Activated CD4-positive, CD25-positive, alpha-beta regulatory T cell treated with anti-CD3 and anti-CD28 coated beads, Interleukin-2, amount 50 U/mL, for 24 hours (primary cell): ENCODE measurements around the gene RARA.
A peak's percentile ranks its signal among the peaks of the same experiment; 100 is the strongest.
"Not testable (repeated sequence)": the region's sequence is repeated elsewhere in the genome, so short reads cannot be mapped to it uniquely, and the experiment has no call there.

Experiments
- ATAC-seq, 2 donors: fragments of 150-1000 bp; cut with Tn5 transposase; one replicate each; pipeline ENCODE4 v1.10.0; 2021; ENCODE audit warnings: mild to moderate bottlenecking in 1 of 2, moderate library complexity in 1 of 2

Gene RARA

GRCh38 chr17:40299159-40299757, 9.7 kb upstream of the RARA start:
- not testable (repeated sequence) for ATAC-seq

GRCh38 chr17:40301315-40301714, 7.7 kb upstream of the RARA start:
- no peak for ATAC-seq

DNA sequence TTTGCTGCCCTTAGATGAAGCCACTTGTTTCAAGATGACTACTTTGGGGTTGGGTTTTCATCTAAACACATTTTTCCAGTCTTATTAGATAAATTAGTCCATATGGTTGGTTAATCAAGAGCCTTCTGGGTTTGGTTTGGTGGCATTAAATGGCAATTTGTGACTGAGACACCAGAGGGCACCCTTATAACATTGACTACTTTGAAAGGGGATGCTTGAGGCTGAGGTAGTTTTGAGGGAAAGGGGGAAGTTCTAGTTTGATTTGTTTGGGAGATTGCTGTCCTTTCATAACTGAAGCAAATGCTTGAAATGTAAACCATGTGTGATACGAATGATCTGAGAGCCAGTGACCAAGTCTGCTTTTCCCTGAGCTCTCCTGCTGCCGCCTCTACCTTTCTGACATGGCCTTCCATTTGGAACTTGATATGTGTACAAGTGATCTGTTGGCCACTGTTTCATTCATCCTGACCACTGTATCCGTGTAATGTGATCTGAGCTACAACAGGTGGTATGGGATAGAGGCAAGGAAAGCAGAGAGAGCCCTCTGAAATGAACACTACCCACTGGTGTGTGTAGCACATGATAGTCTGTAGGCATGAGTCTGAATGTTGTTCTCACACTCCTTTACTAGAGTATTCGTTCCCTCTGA, 5.8 kb upstream of the RARA start:
- peak; percentile 56 to 69 for ATAC-seq

- no peak for ATAC-seq
These were observed 5.0 kb upstream of the RARA start for GRCh38 chr17:40303708-40304551.

DNA sequence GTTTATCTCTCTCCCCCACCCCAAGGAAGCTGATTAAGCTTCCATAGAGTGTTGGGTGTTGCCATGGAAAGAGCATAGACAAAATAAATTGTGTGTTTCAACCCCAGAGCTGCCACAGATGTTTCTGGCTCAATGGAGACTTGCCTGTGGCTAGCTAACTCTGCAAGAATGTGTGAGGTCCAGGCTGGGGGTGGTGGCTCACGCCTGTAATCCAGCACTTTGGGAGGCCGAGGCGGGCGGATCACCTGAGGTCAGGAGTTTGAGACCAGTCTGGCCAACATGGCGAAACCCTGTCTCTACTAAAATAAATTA, 4.5 kb upstream of the RARA start:
- not testable (repeated sequence) for ATAC-seq

GRCh38 chr17:40304866-40305265, 4.1 kb upstream of the RARA start:
- ATAC-seq, result not testable (repeated sequence)

GRCh38 chr17:40306395-40306794, 2.6 kb upstream of the RARA start:
- ATAC-seq, result no peak

- no peak for ATAC-seq
These were observed 1.8 kb upstream of the RARA start for GRCh38 chr17:40307001-40307730.

GRCh38 chr17:40307740-40308239, 1.2 kb upstream of the RARA start:
- ATAC-seq, result no peak

DNA sequence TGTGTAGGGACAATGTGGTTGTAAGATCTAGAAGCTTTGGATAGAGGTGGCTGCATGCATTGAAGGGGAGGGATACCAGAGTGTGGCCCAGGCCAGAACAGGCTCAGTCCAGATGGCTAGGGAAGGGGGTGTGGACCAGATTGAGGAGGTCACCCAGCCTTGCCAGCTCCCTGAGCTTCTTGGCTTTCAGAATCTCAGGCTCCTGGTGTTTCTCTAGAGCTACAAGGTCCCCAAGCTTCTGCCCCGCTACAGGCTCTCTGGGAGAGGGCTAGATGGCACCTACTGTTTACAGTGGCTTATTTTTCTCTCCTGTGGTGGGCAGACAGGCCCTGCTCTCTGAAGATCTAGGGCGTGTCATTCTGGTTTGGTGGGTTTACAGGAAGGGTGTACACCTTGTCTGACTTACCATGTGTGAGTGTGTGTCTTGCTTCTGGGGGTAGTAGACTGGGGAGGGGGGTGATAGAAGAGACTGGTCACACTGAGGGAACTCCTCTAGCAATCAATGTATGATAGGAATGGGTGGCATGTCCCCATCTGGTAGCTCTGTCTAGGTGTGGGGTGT, 1.1 kb downstream of the RARA start:
- no peak for ATAC-seq

DNA sequence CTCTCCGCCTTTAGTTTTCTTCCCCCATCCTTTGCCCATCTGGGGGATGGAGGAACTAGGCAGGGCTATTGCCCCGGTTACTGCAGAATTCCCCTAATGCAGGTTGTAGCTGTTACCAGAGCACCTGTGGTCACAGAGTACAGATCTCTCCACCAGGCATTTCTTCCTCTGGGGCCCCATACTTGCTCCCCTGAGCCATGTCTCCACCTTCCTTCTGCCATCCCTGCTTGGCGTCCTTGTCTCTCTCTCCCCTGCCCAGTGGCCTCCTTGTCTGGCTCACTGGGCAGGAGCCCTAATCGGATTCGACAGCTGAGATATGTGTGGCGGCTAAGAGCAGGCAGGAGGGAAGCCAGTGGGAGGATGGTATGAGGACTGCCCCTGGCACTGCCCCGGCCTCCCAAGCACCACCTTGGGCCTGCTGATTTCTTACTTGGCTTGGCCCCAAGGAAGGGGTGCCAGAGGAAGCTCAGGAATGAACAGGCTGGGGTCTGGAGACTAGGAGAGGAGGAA, 2.0 kb downstream of the RARA start:
- ATAC-seq, result no peak

GRCh38 chr17:40311575-40311974, 2.6 kb downstream of the RARA start:
- no peak for ATAC-seq

- no peak for ATAC-seq
These were observed 3.3 kb downstream of the RARA start for GRCh38 chr17:40312131-40312731.

- ATAC-seq, result no peak
These were observed 4.1 kb downstream of the RARA start for GRCh38 chr17:40312893-40313667.

GRCh38 chr17:40313668-40314583, 4.9 kb downstream of the RARA start:
- ATAC-seq, result no peak

- ATAC-seq, result peak; percentile 45 to 65
These were observed 5.6 kb downstream of the RARA start for GRCh38 chr17:40314584-40314956.

DNA sequence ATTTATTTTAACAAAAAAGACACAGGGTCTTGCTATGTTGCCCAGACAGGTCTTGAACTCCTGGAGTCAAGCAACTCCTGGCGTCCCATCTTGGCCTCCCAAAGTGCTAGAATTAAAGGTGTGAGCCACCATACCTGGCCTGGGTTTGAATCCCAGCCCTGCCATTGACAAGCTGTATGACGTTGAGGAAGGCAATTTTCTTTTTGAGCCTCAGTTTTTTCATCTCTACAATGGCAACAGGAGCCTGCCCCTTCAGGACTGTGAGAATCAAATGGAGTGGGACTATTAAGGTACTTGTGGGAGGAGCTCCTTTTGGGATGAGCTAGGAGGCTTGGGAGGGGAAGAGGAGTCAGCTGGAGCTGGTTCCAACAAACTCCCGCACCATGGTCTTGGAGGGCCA, 6.2 kb downstream of the RARA start:
- no peak for ATAC-seq

DNA sequence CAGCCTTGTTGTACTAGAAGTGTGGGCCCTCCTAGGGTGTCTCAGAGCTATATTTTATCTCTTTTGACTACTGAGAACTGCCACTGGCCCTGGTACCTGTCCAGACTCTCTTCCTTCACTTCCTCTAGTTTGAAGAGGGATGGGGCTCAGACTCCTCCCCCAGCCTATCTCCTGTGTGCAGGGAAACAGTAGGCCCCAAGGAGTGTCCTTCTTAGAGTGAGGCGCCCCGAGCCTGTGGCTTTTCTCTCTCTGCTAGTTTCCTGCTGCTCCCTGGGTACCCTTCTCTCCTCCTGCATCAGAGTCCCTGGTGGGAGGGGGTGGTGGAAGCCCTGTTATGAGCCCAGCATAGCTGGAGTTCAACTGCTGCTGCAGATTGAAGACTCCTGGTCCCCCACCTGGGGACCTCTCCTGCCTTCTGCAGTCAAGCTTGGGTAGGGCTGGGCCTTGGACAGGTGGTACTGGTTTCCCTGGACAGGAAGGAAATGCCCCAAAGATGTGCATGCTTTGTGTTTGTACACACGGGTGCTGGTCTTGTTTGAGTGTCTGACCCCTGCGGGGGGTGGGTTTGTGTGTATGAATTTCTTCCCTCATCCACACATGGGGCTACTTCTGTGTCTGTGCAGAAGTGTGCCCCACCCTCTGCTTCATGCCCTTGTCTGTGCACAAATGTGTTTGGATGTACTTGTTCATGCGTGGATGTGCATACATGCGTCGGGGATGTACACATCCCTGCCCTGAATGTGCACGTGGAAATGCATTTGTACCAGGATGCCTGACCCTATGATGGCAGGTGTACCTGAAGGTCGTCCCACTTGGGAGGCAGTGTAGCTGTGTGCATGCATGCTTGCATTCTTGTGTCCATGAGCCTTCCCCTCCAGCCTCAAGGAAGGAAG, 6.9 kb downstream of the RARA start:
- no peak for ATAC-seq
